Esophagus muscularis mucosa (tissue), 4 donors: Measurements from ENCODE around the gene TMED1.

Source experiments
- EP300 ChIP-seq: sonication (generic); formaldehyde crosslinking; IDR thresholded peaks from one replicate; pipeline ENCODE4 v1.6.1; 2017; ENCODE audit warnings: antibody characterized with exemption
- POLR2A ChIP-seq: fragments of 450-650 bp; IDR thresholded peaks from one replicate; pipeline ENCODE4 v1.6.1; 2017; ENCODE audit warnings: antibody characterized with exemption, moderate library complexity, mild to moderate bottlenecking, low read depth
- POLR2AphosphoS5 ChIP-seq, 2 donors: sonication (generic); formaldehyde crosslinking; IDR thresholded peaks; one replicate each; pipeline ENCODE4 v1.6.1; 2017; ENCODE audit warnings: antibody characterized with exemption in 2 of 2
- TF ChIP-seq, protein P1 (sequence below), 3 experiments: fragments of 200-600 bp in 2 of 3; fragments of 450-650 bp in 1 of 3; sonication (generic) in 2 of 3; IDR thresholded peaks; one replicate each; pipeline ENCODE4 v1.5.1; 2017 to 2019; ENCODE audit warnings: antibody characterized with exemption in 3 of 3, mild to moderate bottlenecking in 2 of 3, moderate library complexity in 1 of 3

DNA sequence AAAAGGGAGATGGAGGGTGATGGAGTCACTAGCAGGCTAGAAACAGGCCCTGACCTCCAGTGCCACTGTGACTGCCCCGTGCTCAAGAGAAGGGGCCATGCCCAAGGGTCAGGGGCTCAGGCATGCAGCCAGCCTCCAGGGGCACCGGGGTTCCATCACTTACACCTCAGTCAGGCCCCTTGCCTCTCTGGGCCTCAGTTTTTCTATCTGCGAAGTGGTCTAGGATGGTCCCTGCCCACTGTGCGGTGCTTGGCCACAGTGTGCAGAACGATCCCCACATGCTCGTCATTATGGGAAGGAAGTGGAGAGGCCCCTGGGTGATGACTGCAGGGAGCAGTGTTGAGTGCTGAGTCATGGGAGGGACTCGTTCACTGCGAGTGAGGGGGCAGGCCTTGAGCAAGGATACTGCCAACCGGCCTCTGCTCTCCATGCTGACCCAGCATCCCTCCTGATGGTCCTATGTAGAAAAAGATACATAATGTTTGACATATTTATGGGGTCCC, 23.1 kb downstream of the TMED1 start:
- TF ChIP-seq, protein P1, sequence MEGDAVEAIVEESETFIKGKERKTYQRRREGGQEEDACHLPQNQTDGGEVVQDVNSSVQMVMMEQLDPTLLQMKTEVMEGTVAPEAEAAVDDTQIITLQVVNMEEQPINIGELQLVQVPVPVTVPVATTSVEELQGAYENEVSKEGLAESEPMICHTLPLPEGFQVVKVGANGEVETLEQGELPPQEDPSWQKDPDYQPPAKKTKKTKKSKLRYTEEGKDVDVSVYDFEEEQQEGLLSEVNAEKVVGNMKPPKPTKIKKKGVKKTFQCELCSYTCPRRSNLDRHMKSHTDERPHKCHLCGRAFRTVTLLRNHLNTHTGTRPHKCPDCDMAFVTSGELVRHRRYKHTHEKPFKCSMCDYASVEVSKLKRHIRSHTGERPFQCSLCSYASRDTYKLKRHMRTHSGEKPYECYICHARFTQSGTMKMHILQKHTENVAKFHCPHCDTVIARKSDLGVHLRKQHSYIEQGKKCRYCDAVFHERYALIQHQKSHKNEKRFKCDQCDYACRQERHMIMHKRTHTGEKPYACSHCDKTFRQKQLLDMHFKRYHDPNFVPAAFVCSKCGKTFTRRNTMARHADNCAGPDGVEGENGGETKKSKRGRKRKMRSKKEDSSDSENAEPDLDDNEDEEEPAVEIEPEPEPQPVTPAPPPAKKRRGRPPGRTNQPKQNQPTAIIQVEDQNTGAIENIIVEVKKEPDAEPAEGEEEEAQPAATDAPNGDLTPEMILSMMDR (IDR thresholded peaks at IDR 0.05), result no peak
- TF ChIP-seq POLR2AphosphoS5 (IDR thresholded peaks at IDR 0.05) (no peak), EP300 (no peak), POLR2A (no peak)
